ENCODE measurements around the gene NRG3. TPM values are rescaled to one million over a fixed set of nuclear protein-coding genes. Genes with fewer than 3 reads are reported as not detected.

Gene NRG3
- total RNA-seq, 1 experiment from 2014 or later = not detected

- Histone ChIP-seq H3K36me3 (ENCODE audit: control insufficient read depth in 1 of 2, insufficient read depth in 2 of 2, low read length in 2 of 2) (no peaks in the 10 kb centered on the region), H3K4me3 (replicated peaks in 1 of 2; ENCODE audit: low read depth in 1 of 2, low read length in 2 of 2) (no peak overlapping the region), H3K4me2 (ENCODE audit: low read length) (no peak overlapping the region), H3K79me2 (ENCODE audit: insufficient read depth, low read length) (no peaks in the 10 kb centered on the region), H3K9me2 (ENCODE audit: insufficient read depth) (no peaks in the 10 kb centered on the region), H3K9me3 (ENCODE audit: control insufficient read depth in 1 of 2, insufficient read depth in 1 of 2, low read depth in 1 of 2, low read length in 2 of 2) (peaks cover 16 to 29% of the 10 kb centered on the region in 2 experiments; a peak in 2 of 4 replicates), H4K20me1 (ENCODE audit: insufficient read depth) (no peaks in the 10 kb centered on the region), H3K27ac (ENCODE audit: low read depth, low read length) (no peak overlapping the region), H3K4me1 (ENCODE audit: control insufficient read depth in 1 of 2, insufficient read depth in 2 of 2, low read length in 2 of 2) (no peaks in the 10 kb centered on the region), H3K27me3 (ENCODE audit: insufficient read depth, low read length) (no peaks in the 10 kb centered on the region), H2AFZ (ENCODE audit: low read depth, low read length, poor library complexity, severe bottlenecking) (no peak overlapping the region), H3K9ac (ENCODE audit: low read length) (no peak overlapping the region)
- ATAC-seq (no peak), DNase-seq (ENCODE audit: low read depth, low spot score) (no peak)
- TF ChIP-seq YY1 (IDR thresholded peaks at IDR 0.05; ENCODE audit: extremely low read depth, insufficient replicate concordance, low read depth, low read length) (no peak), ZBTB33 (IDR thresholded peaks at IDR 0.05; ENCODE audit: extremely low read depth, insufficient replicate concordance, low read length) (no peak), FOSL1 (IDR thresholded peaks at IDR 0.05; ENCODE audit: low read depth) (no peak), CTCF (IDR thresholded peaks at IDR 0.05 in 2 of 3, conservative IDR thresholded peaks at IDR 0.05 in 1 of 3; ENCODE audit: borderline replicate concordance in 1 of 3, insufficient read depth in 1 of 3, low read depth in 2 of 3, low read length in 2 of 3) (no peak), POLR2AphosphoS5 (IDR thresholded peaks at IDR 0.05; ENCODE audit: low read depth, low read length) (no peak), SIN3A (IDR thresholded peaks at IDR 0.05; ENCODE audit: low read depth) (no peak)
- BruUV-seq (replicated peaks) = no TSS peak
- ChIA-PET POLR2A (no interaction called here), RAD21 (ENCODE audit: low non-redundant PET in 1 of 2, low total read pairs in 2 of 2, uncharacterized antibody in 2 of 2, unreplicated experiment in 2 of 2) (no interaction called here), CTCF (no interaction called here)
- intact Hi-C loops (cut with micrococcal nuclease) = no loop called here
These were observed 249.7 kb downstream of the NRG3 start for GRCh38 chr10:82124713-82125112.
